GM12892 (cell line): ENCODE results near the gene CACNA1E.

ENCODE experiments used
- POLR2A ChIP-seq: IDR thresholded peaks from 2 replicates; pipeline ENCODE4 v1.6.1; 2011; ENCODE audit warnings: low read depth, low read length, control low read depth
- POLR2AphosphoS5 ChIP-seq: IDR thresholded peaks from 2 replicates; pipeline ENCODE4 v1.6.1; 2011; ENCODE audit warnings: low read depth, low read length, control low read depth
- TAF1 ChIP-seq: IDR thresholded peaks from 2 replicates; pipeline ENCODE4 v1.6.1; 2011; ENCODE audit warnings: low read depth, mild to moderate bottlenecking, control low read depth, low read length, borderline replicate concordance

DNA sequence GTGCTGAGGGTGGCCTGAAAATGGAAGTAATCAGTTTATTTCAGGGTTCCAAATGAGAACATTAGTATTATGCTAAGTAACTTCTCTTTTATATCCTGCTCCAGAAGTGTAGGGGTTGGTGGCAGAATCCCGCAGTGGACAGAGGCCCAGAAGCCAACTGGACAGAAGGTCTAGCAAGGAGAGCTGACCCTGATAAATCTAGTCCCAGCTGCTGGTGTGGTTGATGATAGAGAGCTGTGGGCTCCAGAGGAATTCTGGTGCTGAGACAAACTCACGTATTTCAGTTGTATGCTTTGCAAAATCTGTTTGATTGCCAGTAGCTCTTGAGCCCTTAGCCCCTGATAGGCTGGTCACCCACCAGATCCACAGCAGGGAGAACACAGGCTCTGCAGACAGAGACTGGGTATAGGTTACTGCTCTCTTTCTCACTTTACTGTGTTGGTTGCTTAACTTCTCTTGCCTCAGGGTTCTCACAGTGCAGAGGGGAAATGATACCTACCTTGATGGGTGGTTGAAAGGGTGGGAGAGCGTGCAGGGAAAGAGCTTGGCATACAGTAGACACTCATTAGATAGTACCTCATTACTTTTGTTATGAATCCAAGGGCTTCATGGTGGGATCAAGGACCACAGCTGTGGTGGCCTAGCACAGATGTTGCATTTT lies 29.6 kb upstream of the CACNA1E start:
- TF ChIP-seq POLR2A (no peak), POLR2AphosphoS5 (no peak), TAF1 (no peak)
